H1 (cell line): Measurements from ENCODE around the gene SAFB2. TPM values are rescaled to one million over a fixed set of nuclear protein-coding genes. Genes with fewer than 3 reads are reported as not detected.

Experiments
- CTCF ChIA-PET: fragments of 300-600 bp; sonication (Branson Sonifier 250); formaldehyde crosslinking; loops from one replicate; lab custom pipeline; 2021; ENCODE audit not compliant: partially characterized antibody; lab: Charles Lee
- POLR2A ChIA-PET: fragments of 300-600 bp; sonication (Branson Sonifier 250); formaldehyde crosslinking; loops from one replicate; lab custom pipeline; 2021; ENCODE audit warnings: inconsistent platforms; ENCODE audit not compliant: partially characterized antibody; lab: Charles Lee
- DNase-seq, 2 experiments: peaks; one replicate each; pipeline versions ENCODE4 v3.0.0 to v3.0.0-alpha.2; 2010 to 2022; ENCODE audit warnings: low spot score in 2 of 2, low read depth in 1 of 2, mixed read lengths in 1 of 2
- FAIRE-seq: peaks from 2 replicates; lab custom pipeline; 2011; peaks lifted over from hg19 to GRCh38; lab: Jason Lieb, UNC
- H2AFZ ChIP-seq: 2 replicates; pipeline ENCODE4 v1.8.1; 2012; ENCODE audit warnings: low read length, inconsistent platforms
- H2AK5ac ChIP-seq: 2 replicates; pipeline ENCODE4 v1.6.1; 2013; ENCODE audit warnings: low read depth, low read length
- H2BK120ac ChIP-seq: replicated peaks from 2 replicates; pipeline ENCODE3; 2013; ENCODE audit warnings: low read depth, low read length, inconsistent platforms
- H2BK12ac ChIP-seq: 2 replicates; pipeline ENCODE4 v1.6.1; 2013; ENCODE audit warnings: low read depth, low read length
- H2BK15ac ChIP-seq: 2 replicates; pipeline ENCODE4 v1.6.1; 2013; ENCODE audit warnings: low read length
- H2BK20ac ChIP-seq: 2 replicates; pipeline ENCODE4 v1.6.1; 2013; ENCODE audit warnings: low read length
- H2BK5ac ChIP-seq: 2 replicates; pipeline ENCODE4 v1.6.1; 2013; ENCODE audit warnings: low read depth, low read length
- H3K14ac ChIP-seq: 2 replicates; pipeline ENCODE4 v1.6.1; 2013; ENCODE audit warnings: inconsistent platforms; ENCODE audit not compliant: insufficient read length
- H3K18ac ChIP-seq: 2 replicates; pipeline ENCODE4 v1.6.1; 2013; ENCODE audit warnings: low read length; ENCODE audit errors: extremely low read depth
- H3K23ac ChIP-seq: 2 replicates; pipeline ENCODE4 v1.6.1; 2013; ENCODE audit warnings: inconsistent platforms; ENCODE audit not compliant: insufficient read length
- H3K23me2 ChIP-seq: 2 replicates; pipeline ENCODE4 v1.6.1; 2013; ENCODE audit warnings: low read depth, low read length
- H3K27ac ChIP-seq: 2 replicates; pipeline ENCODE4 v1.6.1; 2011; ENCODE audit warnings: low read depth, low read length, inconsistent platforms
- H3K27me3 ChIP-seq, 4 experiments: replicated peaks in 1 of 4; 1 replicate in 1 of 4; 2 replicates in 3 of 4; pipeline versions ENCODE4 v1.6.1 to v1.8.1; 2011 to 2013; ENCODE audit warnings: low read length in 3 of 4, mild to moderate bottlenecking in 3 of 4, inconsistent platforms in 2 of 4, mixed read lengths in 2 of 4, moderate library complexity in 1 of 4; ENCODE audit not compliant: control insufficient read depth in 3 of 4, insufficient read depth in 3 of 4; ENCODE audit errors: extremely low read depth in 1 of 4
- H3K36me3 ChIP-seq, 4 experiments: 2 replicates each; pipeline versions ENCODE4 v1.6.1 to v1.8.1; 2011 to 2013; ENCODE audit warnings: mild to moderate bottlenecking in 4 of 4, low read length in 3 of 4, moderate library complexity in 2 of 4, control low read depth in 1 of 4, inconsistent platforms in 1 of 4; ENCODE audit not compliant: insufficient read depth in 4 of 4, control insufficient read depth in 2 of 4
- H3K4ac ChIP-seq: replicated peaks from 2 replicates; pipeline ENCODE3; 2013; ENCODE audit warnings: low read length, low read depth, mixed read lengths, inconsistent platforms; ENCODE audit not compliant: insufficient read length
- H3K4me1 ChIP-seq, 4 experiments: replicated peaks in 1 of 4; 1 replicate in 1 of 4; 2 replicates in 3 of 4; pipeline versions ENCODE4 v1.6.1 to v1.8.1; 2011 to 2013; ENCODE audit warnings: low read length in 3 of 4, inconsistent platforms in 2 of 4, mixed read lengths in 1 of 4; ENCODE audit not compliant: insufficient read depth in 4 of 4, control insufficient read depth in 3 of 4
- H3K4me2 ChIP-seq, 2 experiments: 2 replicates each; pipeline versions ENCODE4 v1.6.1 to v1.8.1; 2011 to 2013; ENCODE audit warnings: low read depth in 2 of 2, low read length in 2 of 2, control low read depth in 1 of 2, inconsistent platforms in 1 of 2, mild to moderate bottlenecking in 1 of 2; ENCODE audit not compliant: insufficient read depth in 1 of 2
- H3K4me3 ChIP-seq, 4 experiments: fragments of 200-600, 300-600 bp in 1 of 4; sonication (generic), shearing (Covaris generic), sonication (Bioruptor Twin) in 1 of 4; 2 replicates each; pipeline versions ENCODE4 v1.5.1 to v1.8.1; 2011 to 2016; ENCODE audit warnings: low read length in 4 of 4, low read depth in 3 of 4, control low read depth in 2 of 4, inconsistent platforms in 2 of 4, mild to moderate bottlenecking in 2 of 4, mixed read lengths in 1 of 4, moderate library complexity in 1 of 4; ENCODE audit not compliant: insufficient read depth in 2 of 4; ENCODE audit errors: extremely low read depth in 1 of 4
- H3K56ac ChIP-seq: replicated peaks from 2 replicates; pipeline ENCODE3; 2013; ENCODE audit warnings: low read depth, mild to moderate bottlenecking, mixed read lengths, low read length, inconsistent platforms; ENCODE audit not compliant: insufficient read length
- H3K79me1 ChIP-seq: 2 replicates; pipeline ENCODE4 v1.6.1; 2013; ENCODE audit warnings: low read depth, low read length, control low read depth
- H3K79me2 ChIP-seq, 2 experiments: 2 replicates each; pipeline versions ENCODE4 v1.6.1 to v1.8.1; 2012 to 2013; ENCODE audit warnings: low read length in 2 of 2, mild to moderate bottlenecking in 2 of 2, inconsistent platforms in 1 of 2; ENCODE audit not compliant: insufficient read depth in 2 of 2, control insufficient read depth in 1 of 2
- H3K9ac ChIP-seq, 4 experiments: replicated peaks in 1 of 4; 1 replicate in 1 of 4; 2 replicates in 3 of 4; pipeline versions ENCODE4 v1.6.1 to v1.8.1; 2011 to 2013; ENCODE audit warnings: low read depth in 3 of 4, low read length in 3 of 4, control low read depth in 2 of 4, mild to moderate bottlenecking in 2 of 4, moderate library complexity in 2 of 4, inconsistent platforms in 1 of 4; ENCODE audit errors: extremely low read depth in 1 of 4
- H3K9me3 ChIP-seq, 2 experiments: 2 replicates each; pipeline versions ENCODE4 v1.6.1 to v1.8.1; 2012 to 2013; ENCODE audit warnings: mild to moderate bottlenecking in 2 of 2, moderate library complexity in 2 of 2, control low read depth in 1 of 2, inconsistent platforms in 1 of 2, low read depth in 1 of 2, low read length in 1 of 2, mixed read lengths in 1 of 2; ENCODE audit not compliant: insufficient read depth in 2 of 2
- H4K20me1 ChIP-seq, 2 experiments: replicated peaks in 1 of 2; 2 replicates each; pipeline versions ENCODE3 to v1.8.1; 2011 to 2013; ENCODE audit warnings: inconsistent platforms in 2 of 2, low read length in 2 of 2, mild to moderate bottlenecking in 1 of 2; ENCODE audit not compliant: insufficient read depth in 2 of 2, control insufficient read depth in 1 of 2
- H4K5ac ChIP-seq: 2 replicates; pipeline ENCODE4 v1.6.1; 2013; ENCODE audit warnings: low read length, low read depth, mixed read lengths, inconsistent platforms; ENCODE audit not compliant: insufficient read length
- H4K8ac ChIP-seq: 2 replicates; pipeline ENCODE4 v1.8.0; 2013; ENCODE audit warnings: mild to moderate bottlenecking, moderate library complexity, low read length, inconsistent platforms; ENCODE audit not compliant: insufficient read depth; ENCODE audit errors: extremely low read depth
- H4K91ac ChIP-seq: replicated peaks from 2 replicates; pipeline ENCODE3; 2013; ENCODE audit warnings: low read length, mixed read lengths, inconsistent platforms; ENCODE audit not compliant: insufficient read length
- GTF2F1 ChIP-seq: IDR thresholded peaks from 2 replicates; pipeline ENCODE4 v1.6.1; 2012; ENCODE audit warnings: low read depth, low read length, improper control_type of control experiment, borderline replicate concordance
- HDAC2 ChIP-seq, 2 experiments: fragments of 300-600 bp in 1 of 2; sonication (generic) in 1 of 2; IDR thresholded peaks; 2 replicates each; pipeline ENCODE4 v1.6.1; 2011 to 2012; ENCODE audit warnings: low read depth in 2 of 2, low read length in 2 of 2, mild to moderate bottlenecking in 2 of 2, moderate library complexity in 2 of 2, borderline replicate concordance in 1 of 2, inconsistent platforms in 1 of 2
- YY1 ChIP-seq: IDR thresholded peaks from 2 replicates; pipeline ENCODE4 v1.6.1; 2011; ENCODE audit warnings: low read depth, mild to moderate bottlenecking, low read length
- WGBS, 2 experiments: shearing (Covaris generic) in 1 of 2; methylation state at CpG; one replicate each; pipeline versions ENCODE4 v1.1.6 to v1.1.7; 2013 to 2015; ENCODE audit warnings: low lambda C conversion rate in 2 of 2, mixed read lengths in 2 of 2, inconsistent platforms in 1 of 2, low coverage in 1 of 2, missing lambda C conversion rate in 1 of 2; ENCODE audit not compliant: insufficient replicate concordance in 2 of 2, insufficient coverage in 1 of 2, insufficient read length in 1 of 2; ENCODE audit errors: extremely low coverage in 1 of 2, missing lambda C conversion rate in 1 of 2; 5-methylcytosine and 5-hydroxymethylcytosine counted together
- polyA plus RNA-seq, 7 experiments: library from polyadenylated mRNA; depleted of rRNA in 3 of 7; stranded (reverse) in 5 of 7; unstranded in 2 of 7; fragments of >200 nt in 5 of 7; fragments of 200-250 nt in 2 of 7; gene quantifications; 1 replicate in 5 of 7; 2 replicates in 1 of 7; 4 replicates in 1 of 7; pipeline versions ENCODE4 v1.2.1 to v1.2.3, GENCODE V29; 2011 to 2013; ENCODE audit warnings: missing spikeins in 2 of 7, mixed read lengths in 2 of 7
- total RNA-seq: library from RNA; stranded (reverse); fragmentation: NEBNext Ultra II Directional; extraction: Animal tissue kit (Norgen Biotek cat#: 25700); gene quantifications from 2 replicates; pipeline ENCODE4 v1.2.1, GENCODE V29; 2021

Gene SAFB2
- total and polyA plus RNA-seq, 2 of the 8 experiments (the other 6 are each of a cell fraction or from before 2014, with no cell fraction given) = 14.8 to 63.8 TPM

- Histone ChIP-seq H4K5ac (peak overlapping the region; percentile 78), H3K36me3 (peaks cover 7 to 26% (median 14%) of the 10 kb centered on the region in 4 experiments; a peak in 5 of 8 replicates), H3K9ac (no peak overlapping the region; a peak in 1 of 7 replicates), H3K23ac (no peak overlapping the region), H3K27ac (no peak overlapping the region; the same call in 1 of the 2 replicates), H3K9me3 (no peaks in the 10 kb centered on the region), H3K79me2 (no peaks in the 10 kb centered on the region), H3K18ac (peak overlapping the region; percentile 83), H2BK12ac (no peak overlapping the region; the same call in 1 of the 2 replicates), H3K4ac (no peak overlapping the region), H4K91ac (peak overlapping the region; percentile 82), H2AK5ac (no peak overlapping the region), H2BK15ac (peak overlapping the region; percentile 40; the same call in 1 of the 2 replicates), H2AFZ (no peak overlapping the region), H3K4me3 (peak overlapping the region in 3 of 4 experiments; percentile 6 to 52 (median 24); a peak in 4 of 8 replicates), H2BK5ac (peak overlapping the region; percentile 75), H3K4me1 (peaks cover 0 to 21% (median 16%) of the 10 kb centered on the region in 4 experiments; a peak in 6 of 7 replicates), H3K4me2 (peak overlapping the region; percentile 60 to 74), H3K27me3 (no peaks in the 10 kb centered on the region), H2BK120ac (no peak overlapping the region), H3K56ac (no peak overlapping the region), H3K23me2 (peaks cover 2% of the 10 kb centered on the region; the same call in 1 of the 2 replicates), H2BK20ac (no peak overlapping the region), H4K20me1 (peaks cover 4 to 23% of the 10 kb centered on the region in 2 experiments), H3K14ac (no peak overlapping the region), H4K8ac (peak overlapping the region; percentile 87), H3K79me1 (peaks cover 12% of the 10 kb centered on the region)
- DNase-seq (peak in 1 of 2 experiments; percentile 85), FAIRE-seq (peak; percentile 83)
- ChIA-PET POLR2A (interaction anchor here (0.6 to 2.3 kb wide), 7 partner anchors 12 to 1205 kb away, joined by 3 to 16 read pairs (median 3); partner anchors contain the start of genes RPL36, SAFB and SAFB2), CTCF (interaction anchor here (0.6 to 2.3 kb wide), 6 partner anchors 8 to 57 kb away, joined by 3 to 13 read pairs (median 4); no protein-coding TSS in a partner anchor)
- 16% methylated on average over 29 of the region's 29 CpGs; no CpG with 5 or more reads in 1 of the 2 experiments for WGBS, 2 experiments
- no peak for TF ChIP-seq HDAC2 (IDR thresholded peaks at IDR 0.05; ENCODE audit: borderline replicate concordance in 1 of 2, low read depth in 2 of 2, low read length in 2 of 2)
- no peak for TF ChIP-seq GTF2F1
- TF ChIP-seq YY1 = peak; percentile 42; the same call in 1 of the 2 replicates
Measured at GRCh38 chr19:5585461-5586299, 36.9 kb downstream of the SAFB2 start.
